ENCODE results near the gene FGFRL1. TPM values are rescaled to one million over a fixed set of nuclear protein-coding genes. Genes with fewer than 3 reads are reported as not detected.

FGFRL1 gene
- total RNA-seq, 1 donor from 2014 or later, result 59.8 TPM

GRCh38 chr4:1001561-1002130, 9.8 kb upstream of the FGFRL1 start:
- H3K4me1 Mint-ChIP-seq (ENCODE audit: unreplicated experiment), result peaks cover 2% of the 10 kb centered on the region
- H3K9me3 Mint-ChIP-seq (ENCODE audit: unreplicated experiment), result no peaks in the 10 kb centered on the region
- no peak overlapping the region for H3K27ac Mint-ChIP-seq (ENCODE audit: unreplicated experiment)
- DNase-seq (ENCODE audit: extremely low spot score, unreplicated experiment), result no peak
- no peaks in the 10 kb centered on the region for H3K36me3 Mint-ChIP-seq (ENCODE audit: unreplicated experiment)
- H3K4me3 Mint-ChIP-seq (ENCODE audit: unreplicated experiment), result no peak overlapping the region
- H3K27me3 Mint-ChIP-seq (ENCODE audit: unreplicated experiment), result no peaks in the 10 kb centered on the region
- TF ChIP-seq CTCF (IDR thresholded peaks at IDR 0.05), result no peak

GRCh38 chr4:1002131-1002630, 9.2 kb upstream of the FGFRL1 start:
- no peak overlapping the region for H3K27ac Mint-ChIP-seq (ENCODE audit: unreplicated experiment)
- H3K36me3 Mint-ChIP-seq (ENCODE audit: unreplicated experiment), result no peaks in the 10 kb centered on the region
- no peaks in the 10 kb centered on the region for H3K4me1 Mint-ChIP-seq (ENCODE audit: unreplicated experiment)
- H3K4me3 Mint-ChIP-seq (ENCODE audit: unreplicated experiment), result no peak overlapping the region
- peaks cover 4% of the 10 kb centered on the region for H3K27me3 Mint-ChIP-seq (ENCODE audit: unreplicated experiment)
- peaks cover 4% of the 10 kb centered on the region for H3K9me3 Mint-ChIP-seq (ENCODE audit: unreplicated experiment)
- no peak for TF ChIP-seq CTCF (IDR thresholded peaks at IDR 0.05)
- no peak for DNase-seq (ENCODE audit: extremely low spot score, unreplicated experiment)

GRCh38 chr4:1002631-1003251, 8.7 kb upstream of the FGFRL1 start:
- Mint-ChIP-seq H3K36me3 (ENCODE audit: unreplicated experiment) (no peaks in the 10 kb centered on the region), H3K27ac (ENCODE audit: unreplicated experiment) (no peak overlapping the region), H3K4me3 (ENCODE audit: unreplicated experiment) (no peak overlapping the region), H3K27me3 (ENCODE audit: unreplicated experiment) (peaks cover 7% of the 10 kb centered on the region), H3K4me1 (ENCODE audit: unreplicated experiment) (no peaks in the 10 kb centered on the region), H3K9me3 (ENCODE audit: unreplicated experiment) (peaks cover 7% of the 10 kb centered on the region)
- TF ChIP-seq CTCF (IDR thresholded peaks at IDR 0.05), result no peak
- no peak for DNase-seq (ENCODE audit: extremely low spot score, unreplicated experiment)

- no peak overlapping the region for H3K4me3 Mint-ChIP-seq (ENCODE audit: unreplicated experiment)
- H3K9me3 Mint-ChIP-seq (ENCODE audit: unreplicated experiment), result peaks cover 7% of the 10 kb centered on the region
- no peak for TF ChIP-seq CTCF (IDR thresholded peaks at IDR 0.05)
- no peak overlapping the region for H3K27ac Mint-ChIP-seq (ENCODE audit: unreplicated experiment)
- H3K4me1 Mint-ChIP-seq (ENCODE audit: unreplicated experiment), result no peaks in the 10 kb centered on the region
- DNase-seq (ENCODE audit: extremely low spot score, unreplicated experiment), result no peak
- no peaks in the 10 kb centered on the region for H3K36me3 Mint-ChIP-seq (ENCODE audit: unreplicated experiment)
- H3K27me3 Mint-ChIP-seq (ENCODE audit: unreplicated experiment), result peaks cover 7% of the 10 kb centered on the region
Observed at GRCh38 chr4:1003271-1004070, 8.0 kb upstream of the FGFRL1 start.

GRCh38 chr4:1004071-1004418, 7.4 kb upstream of the FGFRL1 start:
- H3K27ac Mint-ChIP-seq (ENCODE audit: unreplicated experiment), result no peak overlapping the region
- no peaks in the 10 kb centered on the region for H3K36me3 Mint-ChIP-seq (ENCODE audit: unreplicated experiment)
- peaks cover 7% of the 10 kb centered on the region for H3K9me3 Mint-ChIP-seq (ENCODE audit: unreplicated experiment)
- peaks cover 2% of the 10 kb centered on the region for H3K4me1 Mint-ChIP-seq (ENCODE audit: unreplicated experiment)
- no peak overlapping the region for H3K4me3 Mint-ChIP-seq (ENCODE audit: unreplicated experiment)
- no peak for TF ChIP-seq CTCF (IDR thresholded peaks at IDR 0.05)
- H3K27me3 Mint-ChIP-seq (ENCODE audit: unreplicated experiment), result peaks cover 7% of the 10 kb centered on the region
- no peak for DNase-seq (ENCODE audit: extremely low spot score, unreplicated experiment)
